Adipocyte (in vitro differentiated cells): ENCODE data around the gene STAT5A.

Experiments used
- DNase-seq: peaks from one replicate; pipeline ENCODE4 v3.0.0-alpha.2; 2015; ENCODE audit warnings: low read depth
- H3K27me3 ChIP-seq: replicated peaks from 2 replicates; pipeline ENCODE4 v1.7.0; 2013; ENCODE audit warnings: mild to moderate bottlenecking, low read length, moderate library complexity; ENCODE audit not compliant: control insufficient read depth, insufficient read depth
- H3K36me3 ChIP-seq: 2 replicates; pipeline ENCODE4 v1.7.0; 2013; ENCODE audit warnings: low read length, mild to moderate bottlenecking, moderate library complexity; ENCODE audit not compliant: control insufficient read depth, insufficient read depth, severe bottlenecking
- H3K4me1 ChIP-seq: 2 replicates; pipeline ENCODE4 v1.7.0; 2013; ENCODE audit warnings: mild to moderate bottlenecking, low read length, moderate library complexity; ENCODE audit not compliant: control insufficient read depth, insufficient read depth
- H3K4me3 ChIP-seq: 2 replicates; pipeline ENCODE4 v1.7.0; 2013; ENCODE audit warnings: mild to moderate bottlenecking, low read length, moderate library complexity
- H3K9ac ChIP-seq: 2 replicates; pipeline ENCODE4 v1.7.0; 2013; ENCODE audit warnings: mild to moderate bottlenecking, low read length, moderate library complexity
- H3K9me3 ChIP-seq: 2 replicates; pipeline ENCODE4 v1.7.0; 2013; ENCODE audit warnings: mild to moderate bottlenecking, low read length, moderate library complexity; ENCODE audit not compliant: control insufficient read depth

STAT5A gene

GRCh38 chr17:42270596-42270995 is 17.7 kb upstream of the STAT5A start:
- Histone ChIP-seq H3K4me3 (no peak overlapping the region), H3K36me3 (no peaks in the 10 kb centered on the region), H3K9ac (no peak overlapping the region), H3K9me3 (no peaks in the 10 kb centered on the region), H3K4me1 (peaks cover 39% of the 10 kb centered on the region), H3K27me3 (no peaks in the 10 kb centered on the region)
- DNase-seq, result no peak

GRCh38 chr17:42271006-42271778 is 17.1 kb upstream of the STAT5A start:
- Histone ChIP-seq H3K36me3 (no peaks in the 10 kb centered on the region), H3K9ac (no peak overlapping the region), H3K27me3 (no peaks in the 10 kb centered on the region), H3K9me3 (no peaks in the 10 kb centered on the region), H3K4me3 (no peak overlapping the region), H3K4me1 (peaks cover 39% of the 10 kb centered on the region)
- no peak for DNase-seq

- Histone ChIP-seq H3K27me3 (no peaks in the 10 kb centered on the region), H3K36me3 (no peaks in the 10 kb centered on the region), H3K4me3 (no peak overlapping the region), H3K9me3 (no peaks in the 10 kb centered on the region), H3K4me1 (peaks cover 37% of the 10 kb centered on the region), H3K9ac (no peak overlapping the region)
- DNase-seq, result no peak
These were observed 16.6 kb upstream of the STAT5A start for GRCh38 chr17:42271779-42272035.

- H3K9me3 ChIP-seq, result no peaks in the 10 kb centered on the region
- no peaks in the 10 kb centered on the region for H3K36me3 ChIP-seq
- no peak for DNase-seq
- H3K27me3 ChIP-seq, result no peaks in the 10 kb centered on the region
- no peak overlapping the region for H3K4me3 ChIP-seq
- H3K9ac ChIP-seq, result no peak overlapping the region
- H3K4me1 ChIP-seq, result peaks cover 37% of the 10 kb centered on the region
These were observed 16.0 kb upstream of the STAT5A start for GRCh38 chr17:42272162-42272907.

GRCh38 chr17:42273474-42274252 is 14.6 kb upstream of the STAT5A start:
- H3K9ac ChIP-seq, result no peak overlapping the region
- H3K4me3 ChIP-seq, result no peak overlapping the region
- H3K4me1 ChIP-seq, result peaks cover 39% of the 10 kb centered on the region
- DNase-seq, result no peak
- H3K9me3 ChIP-seq, result no peaks in the 10 kb centered on the region
- no peaks in the 10 kb centered on the region for H3K36me3 ChIP-seq
- H3K27me3 ChIP-seq, result no peaks in the 10 kb centered on the region

GRCh38 chr17:42274253-42274542 is 14.1 kb upstream of the STAT5A start:
- peaks cover 39% of the 10 kb centered on the region for H3K4me1 ChIP-seq
- H3K36me3 ChIP-seq, result no peaks in the 10 kb centered on the region
- DNase-seq, result no peak
- H3K27me3 ChIP-seq, result no peaks in the 10 kb centered on the region
- no peaks in the 10 kb centered on the region for H3K9me3 ChIP-seq
- no peak overlapping the region for H3K9ac ChIP-seq
- H3K4me3 ChIP-seq, result no peak overlapping the region

GRCh38 chr17:42274812-42275526 is 13.3 kb upstream of the STAT5A start:
- Histone ChIP-seq H3K4me1 (peaks cover 36% of the 10 kb centered on the region), H3K36me3 (no peaks in the 10 kb centered on the region), H3K9me3 (no peaks in the 10 kb centered on the region), H3K27me3 (no peaks in the 10 kb centered on the region), H3K9ac (peak overlapping the region; percentile 90), H3K4me3 (peak overlapping the region; percentile 87)
- DNase-seq, result no peak

GRCh38 chr17:42275527-42276358 is 12.6 kb upstream of the STAT5A start:
- peak; percentile 58 for DNase-seq
- no peaks in the 10 kb centered on the region for H3K9me3 ChIP-seq
- peaks cover 28% of the 10 kb centered on the region for H3K4me1 ChIP-seq
- no peaks in the 10 kb centered on the region for H3K27me3 ChIP-seq
- H3K36me3 ChIP-seq, result no peaks in the 10 kb centered on the region
- H3K4me3 ChIP-seq, result peak overlapping the region; percentile 87
- peak overlapping the region; percentile 90 for H3K9ac ChIP-seq

- peaks cover 25% of the 10 kb centered on the region for H3K4me1 ChIP-seq
- H3K36me3 ChIP-seq, result no peaks in the 10 kb centered on the region
- H3K27me3 ChIP-seq, result no peaks in the 10 kb centered on the region
- no peaks in the 10 kb centered on the region for H3K9me3 ChIP-seq
- peak; percentile 88 for DNase-seq
- peak within 1 kb of the TSS; percentile 87 for H3K4me3 ChIP-seq
- H3K9ac ChIP-seq, result peak within 1 kb of the TSS; percentile 90
These were observed 12.0 kb upstream of the STAT5A start, which contains the start of gene STAT5B for GRCh38 chr17:42276359-42276608. TSS of gene STAT5B (minus strand) at chr17:42276391. CDS start at chr17:42232127, 44,264 bp downstream.

GRCh38 chr17:42276609-42277341 is 11.5 kb upstream of the STAT5A start:
- Histone ChIP-seq H3K9me3 (no peaks in the 10 kb centered on the region), H3K36me3 (no peaks in the 10 kb centered on the region), H3K27me3 (no peaks in the 10 kb centered on the region), H3K9ac (peak overlapping the region; percentile 90), H3K4me3 (peak overlapping the region; percentile 87), H3K4me1 (peaks cover 25% of the 10 kb centered on the region)
- peak; percentile 81 for DNase-seq
